Activated CD4-positive, CD25-positive, alpha-beta regulatory T cell treated with anti-CD3 and anti-CD28 coated beads, Interleukin-2, amount 50 U/mL, for 72 hours (primary cell): ENCODE measurements around the gene ACAD8.

Experiments
- DNase-seq: peaks from one replicate; pipeline ENCODE4 v3.0.0; 2021

ACAD8 gene

GRCh38 chr11:134293119-134294113 is 40.0 kb downstream of the ACAD8 start:
- DNase-seq: no peak

- DNase-seq: no peak
These were observed 41.3 kb downstream of the ACAD8 start for GRCh38 chr11:134294664-134295063.

- no peak for DNase-seq
These were observed 58.9 kb downstream of the ACAD8 start for GRCh38 chr11:134312223-134312622.

GRCh38 chr11:134312807-134313206 is 59.4 kb downstream of the ACAD8 start:
- no peak for DNase-seq

GRCh38 chr11:134313379-134313778 is 60.0 kb downstream of the ACAD8 start:
- DNase-seq: no peak

GRCh38 chr11:134313821-134314607 is 60.6 kb downstream of the ACAD8 start:
- DNase-seq: no peak
